GM21737 (cell line): ENCODE data around the gene MARCKSL1.

Experiments
- ATAC-seq: cut with Tn5 transposase; IDR thresholded peaks from one replicate; pipeline ENCODE4 v1.9.1; 2021; ENCODE audit warnings: mild to moderate bottlenecking, moderate library complexity; ENCODE audit not compliant: unreplicated experiment

Gene MARCKSL1

DNA sequence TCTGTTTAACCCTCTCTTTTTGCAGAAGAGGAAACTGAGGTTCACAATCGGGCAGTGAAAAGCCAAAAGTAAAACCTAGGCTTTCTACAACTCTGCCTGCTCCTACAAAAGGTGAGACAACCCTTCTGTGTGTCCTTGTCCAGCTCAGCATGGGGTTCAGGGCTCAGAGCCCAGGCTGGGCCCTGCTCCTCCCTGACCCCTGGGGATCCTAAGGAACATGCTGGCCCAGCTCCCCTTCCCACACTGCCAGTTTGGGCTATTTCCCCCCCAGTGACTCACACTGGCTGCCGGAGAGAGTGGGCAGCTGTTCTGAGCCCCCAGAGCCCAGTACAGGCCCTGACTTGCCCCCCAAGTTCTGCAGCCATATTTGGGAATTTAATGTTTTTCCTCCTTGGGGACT is 17.4 kb upstream of the MARCKSL1 start:
- ATAC-seq: no peak

DNA sequence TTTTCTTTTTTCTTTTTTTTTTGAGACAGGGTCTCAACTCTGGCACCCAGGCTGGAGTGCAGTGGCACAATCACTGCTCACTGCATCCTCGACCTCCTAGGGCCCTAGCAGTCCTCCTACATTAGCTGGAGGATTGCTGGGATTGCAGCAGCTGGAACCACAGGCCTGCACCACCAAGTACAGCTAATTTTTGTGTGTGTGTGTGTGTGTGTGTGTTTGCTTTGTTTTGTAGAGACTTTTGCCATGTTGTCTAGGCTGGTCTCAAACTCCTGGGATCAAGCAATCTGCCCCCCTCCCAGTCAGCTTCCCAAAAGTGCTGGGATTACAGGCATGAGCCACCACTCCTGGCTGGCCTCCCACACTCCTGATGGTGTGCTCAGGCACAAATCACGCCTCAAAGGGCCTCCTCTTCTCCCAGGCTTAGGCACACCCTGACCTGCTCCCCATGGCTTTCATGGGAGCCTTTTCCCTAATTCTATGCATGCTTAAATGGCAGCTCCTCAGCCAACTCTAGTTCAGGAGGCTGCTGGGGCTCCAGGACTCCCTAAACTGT is 16.9 kb upstream of the MARCKSL1 start:
- no peak for ATAC-seq

DNA sequence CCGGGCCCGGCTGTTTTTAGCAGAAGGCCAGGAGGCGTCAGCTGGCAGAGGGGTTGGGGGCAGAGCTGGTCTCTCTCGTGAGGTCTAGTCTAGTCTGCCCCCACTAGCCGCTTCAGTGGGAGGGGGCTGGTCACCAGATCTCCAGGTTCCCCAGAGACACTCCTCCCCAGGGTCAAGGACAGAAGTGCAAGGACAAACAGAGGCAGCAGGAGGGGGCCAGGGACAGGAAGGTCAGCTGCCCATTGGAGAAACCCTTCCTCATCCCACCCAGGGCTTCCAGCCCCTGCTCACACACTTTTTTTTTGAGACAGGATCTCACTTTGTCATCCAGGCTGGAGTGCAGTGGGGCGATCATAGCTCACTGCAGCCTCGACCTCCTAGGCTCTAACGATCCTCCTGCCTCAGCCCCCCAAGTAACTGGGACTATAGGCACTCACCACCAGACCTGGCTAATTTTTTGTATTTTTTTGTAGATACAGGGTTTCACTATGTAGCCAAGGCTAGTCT is 16.3 kb upstream of the MARCKSL1 start:
- ATAC-seq: no peak

DNA sequence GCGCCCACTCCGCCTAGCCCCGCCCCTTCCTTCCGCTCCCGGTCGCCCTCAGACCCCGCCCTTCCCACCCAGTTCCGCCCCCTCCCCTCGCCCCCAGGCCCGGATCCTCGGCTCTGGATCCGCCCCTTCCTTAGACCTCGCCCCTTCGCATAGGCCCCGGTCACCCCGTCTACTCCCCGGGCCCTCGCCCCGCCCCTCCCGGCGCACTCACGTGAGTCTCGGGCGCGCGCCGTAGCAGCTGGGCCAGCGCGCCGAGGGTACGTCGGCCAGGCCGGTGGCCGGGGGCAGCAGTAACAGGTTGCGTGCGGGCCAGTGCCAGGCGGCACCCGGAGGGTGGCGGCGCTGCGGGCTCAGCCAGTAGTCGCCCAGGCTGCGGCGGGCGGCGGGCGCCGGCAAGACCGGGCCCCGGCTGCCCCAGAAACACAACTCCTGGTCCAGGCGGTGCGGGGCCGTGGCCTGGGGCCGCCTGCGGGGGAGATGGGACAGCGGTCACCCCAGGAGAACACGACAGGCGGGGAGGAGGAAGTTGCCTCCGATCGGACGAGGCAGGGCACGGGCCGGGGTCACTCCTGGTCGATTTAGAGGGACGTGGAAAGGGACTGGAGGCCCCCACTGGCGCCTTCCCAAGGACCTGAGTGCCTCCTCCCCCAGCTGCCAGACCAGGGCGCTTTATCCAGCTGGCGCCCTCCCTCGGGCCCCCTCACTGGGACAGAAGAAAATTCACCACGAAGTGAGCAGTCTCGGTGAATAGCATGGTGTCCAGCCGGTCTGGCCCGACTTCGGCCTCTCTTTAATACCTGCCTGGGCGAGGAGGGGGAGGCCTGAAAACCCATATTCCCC is 15.6 kb upstream of the MARCKSL1 start:
- peak; percentile 84 for ATAC-seq

DNA sequence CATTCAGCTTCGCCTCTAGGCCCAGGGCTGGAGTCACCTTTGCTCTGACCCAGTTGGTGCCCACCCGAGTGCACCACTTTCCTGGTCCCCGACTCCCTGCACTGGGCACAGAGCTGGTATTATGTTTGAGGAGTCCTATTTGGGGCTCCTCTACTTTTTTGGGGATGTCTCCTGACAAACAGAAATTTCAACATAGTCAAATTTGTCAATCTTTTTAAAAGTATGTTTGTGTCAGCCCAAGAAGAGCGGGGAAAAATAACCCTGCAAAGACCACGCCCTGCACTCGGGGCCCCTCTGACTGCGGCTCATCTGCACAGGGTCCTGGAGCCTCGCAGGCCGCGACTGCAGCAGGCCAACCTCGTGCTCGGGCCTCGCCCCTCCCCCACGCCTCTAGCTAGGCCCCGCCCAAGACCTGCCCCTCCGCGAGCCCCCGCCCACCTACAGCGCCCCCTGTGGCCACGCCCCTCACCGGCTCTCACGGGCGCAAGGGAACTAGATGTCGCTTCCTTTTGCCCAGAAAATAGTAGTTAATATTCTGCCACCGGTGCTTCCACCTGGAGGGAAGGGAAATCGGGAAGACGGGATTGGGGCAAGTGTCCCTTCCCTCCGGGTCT is 14.9 kb upstream of the MARCKSL1 start:
- peak; percentile 26 for ATAC-seq

DNA sequence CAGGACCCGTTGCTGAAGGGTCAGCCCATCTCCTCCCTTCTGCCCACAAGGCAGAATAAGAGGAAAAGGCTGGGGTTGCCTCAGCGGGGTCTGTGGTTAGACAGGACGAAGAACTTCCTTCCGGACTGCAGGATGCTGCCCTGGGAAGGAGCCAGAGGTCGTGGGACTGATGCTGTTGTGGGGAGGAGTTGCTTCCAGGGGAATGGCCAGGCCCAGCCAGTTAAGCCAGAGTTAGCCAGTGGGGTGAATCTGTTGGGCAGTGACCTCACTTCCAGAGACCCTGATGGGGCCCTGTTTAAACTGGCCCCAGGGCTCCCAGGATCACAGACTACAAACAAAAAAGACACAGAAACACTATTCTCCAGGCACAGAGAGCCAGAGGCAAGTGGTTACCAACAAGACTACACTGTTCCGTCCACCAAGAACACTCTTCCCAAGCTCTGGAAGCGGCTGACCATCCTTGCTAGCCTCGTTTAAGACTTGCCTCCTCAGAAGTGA is 13.2 kb upstream of the MARCKSL1 start:
- ATAC-seq: no peak

DNA sequence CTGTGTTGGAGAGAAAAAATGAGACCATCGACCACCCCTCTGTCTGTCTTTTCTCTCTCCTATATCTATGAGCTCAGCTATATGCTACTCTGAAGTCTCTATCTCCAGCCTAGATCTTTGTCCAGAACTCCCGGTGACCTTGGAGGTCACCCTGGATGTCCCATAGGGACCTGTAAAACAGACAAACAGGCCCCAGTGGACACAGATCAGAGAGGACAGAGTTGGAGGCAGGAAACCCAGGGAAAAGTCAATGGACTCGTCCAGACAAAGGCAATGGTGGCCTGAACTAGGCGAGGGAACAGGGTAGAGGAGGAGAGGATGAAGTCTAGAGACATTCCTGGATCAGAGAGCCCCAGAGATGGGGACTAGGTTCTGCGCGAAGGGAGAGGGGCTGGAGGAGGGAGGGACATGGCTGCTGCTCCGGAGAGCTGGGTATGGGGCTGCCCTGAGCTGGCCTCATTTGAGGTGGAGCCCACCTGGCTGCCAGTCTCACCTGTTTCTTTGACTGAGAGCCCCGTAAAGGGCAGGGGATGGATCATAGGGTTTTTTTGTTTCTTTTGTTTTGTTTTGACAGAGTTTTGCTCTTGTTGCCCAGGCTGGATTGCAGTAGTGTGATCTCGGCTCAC is 10.6 kb upstream of the MARCKSL1 start:
- ATAC-seq: no peak

DNA sequence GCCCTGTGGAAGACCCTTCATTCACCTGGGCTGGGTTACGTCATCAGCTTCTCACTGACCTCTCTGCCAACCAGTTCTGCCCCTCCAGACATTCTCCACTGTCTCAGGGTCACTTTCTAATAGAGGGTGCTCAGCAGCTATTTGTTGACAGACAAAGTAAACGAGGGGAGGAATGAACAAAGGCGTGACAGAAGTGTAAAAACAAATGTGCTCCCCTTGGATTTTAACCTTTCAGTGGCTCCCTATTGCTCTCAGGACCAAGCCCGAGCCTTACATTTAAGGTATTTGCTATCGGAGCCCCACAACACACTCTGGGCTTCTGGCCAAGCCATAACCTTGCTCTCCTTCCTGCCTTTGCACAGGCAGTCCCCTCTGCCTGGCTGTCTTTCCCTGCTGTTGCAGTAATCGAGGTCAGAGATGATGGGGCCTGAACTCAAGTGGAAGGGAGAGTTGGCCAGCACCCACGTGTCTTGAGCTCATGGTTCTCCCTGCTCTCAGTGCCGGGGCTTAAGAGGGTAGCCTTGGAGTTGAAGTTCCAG is 9.3 kb upstream of the MARCKSL1 start:
- ATAC-seq: no peak

DNA sequence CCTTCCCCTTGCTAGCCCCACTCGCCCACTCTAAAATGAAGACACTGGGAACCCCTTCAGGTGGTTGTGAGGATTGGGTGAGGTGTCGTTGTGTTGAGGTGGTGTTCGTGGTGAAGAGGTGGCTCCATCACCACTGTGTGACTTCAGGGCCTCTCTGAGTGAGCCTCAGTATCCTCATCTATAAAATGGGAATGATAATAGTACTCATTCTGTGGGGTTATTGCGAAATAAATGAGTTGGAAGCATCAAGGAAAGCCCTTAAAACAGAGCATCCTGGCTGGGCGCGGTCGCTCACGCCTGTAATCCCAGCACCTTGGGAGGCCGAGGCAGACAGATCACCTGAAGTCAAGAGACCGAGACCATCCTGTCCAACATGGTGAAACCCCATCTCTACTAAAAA is 6.7 kb upstream of the MARCKSL1 start:
- no peak for ATAC-seq

DNA sequence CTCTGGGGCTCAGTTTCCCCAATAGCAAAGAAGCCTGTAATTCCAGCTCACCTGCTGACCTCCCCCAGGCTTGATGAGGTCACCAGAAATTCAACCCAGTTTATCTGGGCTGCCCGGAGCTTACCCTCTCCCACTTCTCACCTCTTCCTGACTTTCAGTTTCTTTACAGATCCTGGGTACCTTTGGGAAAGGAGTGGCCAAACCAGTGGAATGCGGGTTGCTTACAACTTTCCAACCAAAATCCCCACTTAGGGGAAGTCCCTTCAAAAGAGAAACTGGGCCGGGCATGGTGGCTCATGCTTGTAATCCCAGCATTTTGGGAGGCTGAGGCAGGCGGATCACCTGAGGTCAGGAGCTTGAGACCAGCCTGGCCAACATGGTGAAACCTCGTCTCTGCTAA is 5.9 kb upstream of the MARCKSL1 start:
- no peak for ATAC-seq

DNA sequence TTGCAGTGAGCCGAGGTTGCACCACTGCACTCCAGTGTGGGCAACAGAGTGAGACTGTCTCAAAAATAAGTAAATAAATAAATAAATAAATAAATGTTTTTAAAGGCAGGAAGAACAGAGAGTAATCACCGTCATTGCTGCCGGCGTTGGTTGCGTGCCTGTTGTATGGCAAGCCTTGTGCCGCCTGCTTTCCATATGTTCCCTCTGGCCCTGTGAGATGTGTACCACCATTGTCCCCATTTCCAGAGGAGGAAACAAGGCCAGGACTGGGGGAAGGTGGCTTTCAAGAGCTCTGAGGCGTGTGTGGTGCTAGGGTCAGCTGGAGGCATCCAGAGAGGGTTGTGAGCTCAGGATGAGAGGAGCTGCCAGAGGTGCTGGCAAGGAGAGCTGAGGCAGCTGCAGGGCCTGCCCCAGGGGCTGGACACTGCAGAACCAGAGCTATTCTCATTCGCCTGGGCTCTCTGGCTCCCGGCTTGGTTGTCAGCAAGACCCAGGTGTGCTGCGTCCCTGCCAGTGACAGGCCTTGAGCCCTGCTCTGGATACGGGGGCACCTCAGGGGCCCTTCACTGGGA is 5.2 kb upstream of the MARCKSL1 start:
- no peak for ATAC-seq

DNA sequence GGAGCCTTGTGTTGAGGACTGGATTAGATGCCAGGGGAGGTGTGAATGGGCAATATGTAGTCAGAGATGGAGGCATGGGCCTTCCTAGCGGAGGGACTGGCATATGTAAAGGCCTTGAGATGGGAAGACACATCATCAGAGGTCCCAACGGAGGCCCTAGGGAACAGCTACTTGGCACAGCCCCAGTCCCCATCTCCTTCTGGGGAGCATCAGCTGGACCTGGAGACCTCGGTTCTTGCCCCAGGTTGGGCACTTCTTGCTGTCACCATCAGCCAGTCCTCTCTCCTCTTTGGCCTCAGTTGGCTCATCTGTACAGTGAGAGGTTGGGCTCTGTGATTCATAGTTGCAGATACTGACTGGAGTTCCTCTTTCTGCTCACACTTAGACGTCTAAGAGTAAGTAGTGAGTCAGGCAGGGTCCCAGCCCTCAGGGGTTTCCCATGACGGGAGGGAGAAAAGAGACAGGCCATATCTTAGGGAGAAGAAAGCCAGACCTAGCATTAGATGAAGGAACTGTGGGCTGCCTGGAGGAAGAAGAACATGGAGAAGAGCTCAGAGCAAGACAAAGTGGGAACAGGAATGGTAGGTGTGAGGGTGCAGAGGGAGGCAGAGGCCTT is 3.4 kb upstream of the MARCKSL1 start:
- no peak for ATAC-seq

DNA sequence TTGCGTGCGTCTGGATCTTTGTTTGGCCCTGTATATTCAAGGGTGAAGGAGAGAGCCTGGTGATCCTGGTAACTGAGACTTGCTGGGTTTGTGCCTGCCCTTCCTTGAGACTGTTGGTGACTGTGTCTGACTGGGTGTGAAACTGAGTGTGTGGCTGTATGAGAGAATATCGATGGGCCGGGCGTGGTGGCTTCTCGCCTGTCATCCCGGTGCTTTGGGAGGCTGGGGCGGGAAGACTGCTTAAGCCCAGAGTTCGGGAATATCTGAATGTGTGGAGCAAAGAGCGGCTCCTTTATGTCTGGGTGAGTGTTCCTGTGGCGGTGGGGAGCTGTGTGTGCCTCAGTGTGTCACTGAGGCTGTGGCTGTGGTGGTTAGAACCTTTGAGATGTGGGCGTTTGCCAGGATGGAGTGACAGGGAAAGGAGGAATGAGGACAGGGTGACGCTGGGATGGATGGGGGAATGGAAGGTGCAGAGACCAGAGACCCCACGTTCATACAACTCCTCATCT is 2.7 kb upstream of the MARCKSL1 start:
- ATAC-seq: no peak

DNA sequence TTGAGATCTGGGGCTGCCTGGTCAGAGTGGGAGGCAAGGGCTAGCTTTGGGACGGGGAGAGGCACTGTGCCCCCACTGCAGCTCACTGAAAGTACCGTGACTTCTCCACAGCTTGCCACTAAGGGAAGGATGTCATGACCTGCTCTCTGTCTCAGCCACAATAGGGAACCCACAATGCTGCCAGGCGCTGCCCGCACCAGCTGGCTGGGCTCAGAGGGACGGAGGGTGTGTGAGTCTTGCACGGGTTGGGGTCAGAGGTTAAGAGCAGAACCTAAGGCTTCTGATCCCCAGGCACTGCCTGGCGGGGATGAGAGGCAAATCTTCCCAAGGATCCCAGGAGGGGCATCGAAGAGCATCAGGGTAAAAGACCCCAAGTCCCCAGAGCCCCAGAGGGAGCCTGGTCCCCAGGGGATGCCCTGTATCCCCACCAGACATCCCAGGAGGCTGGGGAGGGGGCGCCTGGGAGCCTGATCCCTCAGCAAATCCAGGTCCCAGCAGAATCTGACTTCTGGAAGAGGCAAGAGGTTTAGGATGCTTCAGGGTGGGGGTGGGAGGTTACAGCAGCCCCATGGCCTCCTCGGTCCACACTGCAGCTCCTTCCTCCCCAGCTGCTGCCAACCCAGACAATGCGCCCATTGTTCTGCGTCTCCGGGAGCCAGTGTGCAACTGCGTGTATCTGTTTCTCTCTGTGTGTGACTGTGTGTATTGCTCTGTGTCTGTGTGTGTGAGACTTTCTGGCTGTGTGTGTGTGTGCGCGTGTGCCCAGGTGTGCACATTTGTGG is 2.0 kb upstream of the MARCKSL1 start:
- ATAC-seq: no peak

DNA sequence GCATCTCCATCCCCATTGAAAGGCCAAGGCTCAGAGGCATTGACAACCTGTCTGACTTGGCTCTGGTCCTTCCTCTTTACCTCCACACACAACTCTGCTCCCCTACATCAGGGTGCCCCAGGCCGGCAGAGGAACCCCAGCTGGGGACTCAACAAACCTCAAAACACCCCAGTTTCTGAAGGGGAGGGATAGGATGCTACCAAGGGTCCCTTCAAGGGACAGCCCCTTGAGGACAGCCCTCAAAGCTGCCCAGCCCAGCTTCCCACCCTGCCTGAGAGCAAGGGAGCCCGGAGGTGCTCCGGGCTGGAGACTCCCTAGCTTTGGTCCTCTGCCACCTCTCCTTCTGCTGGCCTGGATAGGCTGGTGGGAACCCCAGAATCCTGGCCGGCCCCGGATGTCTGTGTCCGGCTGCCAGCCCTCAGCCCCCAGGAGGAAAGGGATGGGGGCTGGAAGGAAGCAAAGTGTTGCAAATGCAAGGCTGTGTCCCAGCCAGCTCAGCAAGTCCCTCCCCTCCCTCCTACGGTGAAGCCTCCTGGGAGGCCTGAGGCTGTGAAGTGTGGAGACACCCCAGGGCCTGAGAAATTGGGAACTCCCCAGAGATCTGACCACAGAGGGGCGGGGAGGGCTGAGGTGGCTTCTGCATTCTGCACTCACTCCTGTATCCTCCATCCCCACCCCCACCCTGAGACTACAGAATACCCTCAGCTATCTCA is 1.1 kb upstream of the MARCKSL1 start:
- peak; percentile 32 for ATAC-seq

DNA sequence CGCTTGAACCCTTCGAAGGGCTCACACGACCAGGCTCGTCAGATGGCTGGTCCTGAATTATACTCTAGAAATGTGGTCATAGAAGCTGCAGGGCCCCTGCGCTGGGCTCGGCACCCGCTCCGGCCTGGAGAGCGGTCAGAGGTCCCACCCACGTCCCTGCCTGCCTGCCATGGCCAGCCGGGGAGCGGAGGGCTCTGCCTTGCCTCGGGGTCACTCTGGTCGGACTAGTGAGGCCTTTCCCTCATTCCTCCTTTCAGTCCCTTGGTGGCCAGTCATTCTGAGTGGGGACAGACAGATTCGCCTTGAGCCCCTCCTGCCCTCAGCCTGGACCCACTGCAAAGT is 529 bp upstream of the MARCKSL1 start:
- no peak for ATAC-seq

DNA sequence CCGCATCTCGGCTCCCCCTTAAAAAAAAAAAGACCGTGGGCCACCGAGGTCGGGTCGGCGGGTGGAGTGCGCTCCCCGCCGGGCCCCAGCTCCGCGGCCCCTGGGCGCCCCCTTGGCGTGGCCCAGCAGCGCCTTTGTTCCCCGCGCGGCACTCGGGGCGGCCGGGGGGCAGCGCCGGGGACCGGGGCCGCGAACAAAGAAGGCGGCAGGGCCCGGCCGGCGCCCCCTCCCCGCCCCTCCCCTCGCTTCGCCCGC is 571 bp downstream of the MARCKSL1 start:
- peak; percentile 7 for ATAC-seq

DNA sequence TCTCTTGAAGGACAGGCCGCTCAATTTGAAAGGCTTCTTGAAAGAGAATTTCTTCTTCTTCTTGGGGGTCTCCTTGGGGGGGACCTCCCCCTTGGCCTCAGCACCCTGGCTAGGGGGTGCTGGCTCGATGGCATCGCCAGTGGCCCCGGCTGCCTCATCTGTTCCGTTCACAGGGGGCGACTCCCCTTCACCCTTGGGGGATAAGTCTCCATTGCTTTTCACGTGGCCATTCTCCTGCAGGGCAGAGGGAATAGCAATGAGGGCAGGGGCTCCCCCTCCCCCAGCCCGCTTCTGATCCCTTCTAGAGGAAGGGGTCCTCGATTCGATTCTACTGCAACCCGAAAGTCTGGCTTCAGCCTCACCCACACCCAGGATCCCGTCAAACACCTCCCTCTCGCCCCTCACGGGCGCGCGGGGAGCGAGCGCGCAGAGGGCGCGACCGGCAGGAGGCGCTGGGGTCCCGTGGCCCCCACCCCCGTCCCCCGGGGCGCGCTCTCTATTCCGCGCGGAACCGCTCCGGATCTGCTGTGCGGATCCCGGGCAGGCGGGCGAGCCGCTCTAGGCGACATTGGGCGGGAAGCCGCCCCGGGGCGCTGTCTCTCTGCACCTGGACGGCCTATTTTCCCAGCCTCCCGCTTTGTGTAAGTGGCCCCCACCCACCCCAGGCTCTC is 1.0 kb downstream of the MARCKSL1 start:
- peak; percentile 5 for ATAC-seq
